ENCODE results near the gene PCLO.

- TF ChIP-seq EZH2 (IDR thresholded peaks at IDR 0.05; ENCODE audit: borderline replicate concordance, low read length) = no peak
- no peak for TF ChIP-seq CTCF (conservative IDR thresholded peaks at IDR 0.05 in 1 of 2, IDR thresholded peaks at IDR 0.05 in 1 of 2; ENCODE audit: extremely low read depth in 1 of 2, insufficient read depth in 1 of 2, low read depth in 1 of 2, low read length in 2 of 2)
Observed at GRCh38 chr7:83015916-83016315, 146.8 kb downstream of the PCLO start.

Measured in mammary epithelial cell (primary cell).